Ishikawa (cell line): ENCODE data around the gene NCOA5.

Experiments used
- CEBPB ChIP-seq: IDR thresholded peaks from 2 replicates; pipeline ENCODE4 v1.6.1; 2012
- CREB1 ChIP-seq: IDR thresholded peaks from 2 replicates; pipeline ENCODE4 v1.6.1; 2012; ENCODE audit warnings: low read depth
- EGR1 ChIP-seq: IDR thresholded peaks from 2 replicates; pipeline ENCODE4 v1.6.1; 2012
- EP300 ChIP-seq: IDR thresholded peaks from 2 replicates; pipeline ENCODE4 v1.6.1; 2012; ENCODE audit warnings: borderline replicate concordance
- FOXM1 ChIP-seq: IDR thresholded peaks from 2 replicates; pipeline ENCODE4 v1.6.1; 2012; ENCODE audit warnings: low read depth, borderline replicate concordance
- NFIC ChIP-seq: IDR thresholded peaks from 2 replicates; pipeline ENCODE4 v1.6.1; 2012
- RAD21 ChIP-seq: IDR thresholded peaks from 2 replicates; pipeline ENCODE4 v1.6.1; 2012; ENCODE audit warnings: low read depth
- TAF1 ChIP-seq: IDR thresholded peaks from 2 replicates; pipeline ENCODE4 v1.6.1; 2012; ENCODE audit warnings: low read depth, mild to moderate bottlenecking
- TCF12 ChIP-seq: IDR thresholded peaks from 2 replicates; pipeline ENCODE4 v1.6.1; 2012; ENCODE audit warnings: low read depth
- TEAD4 ChIP-seq: IDR thresholded peaks from 2 replicates; pipeline ENCODE4 v1.6.1; 2012
- YY1 ChIP-seq: IDR thresholded peaks from 2 replicates; pipeline ENCODE4 v1.6.1; 2012; ENCODE audit warnings: low read depth
- ZBTB7A ChIP-seq: IDR thresholded peaks from 2 replicates; pipeline ENCODE4 v1.6.1; 2012; ENCODE audit warnings: low read depth
- TF ChIP-seq, protein P1 (sequence below): IDR thresholded peaks from 2 replicates; pipeline ENCODE4 v1.6.1; 2012
- TF ChIP-seq, protein P2 (sequence below): IDR thresholded peaks from 2 replicates; pipeline ENCODE4 v1.6.1; 2012; ENCODE audit warnings: low read depth, mild to moderate bottlenecking
- TF ChIP-seq, protein P3 (sequence below): IDR thresholded peaks from 2 replicates; pipeline ENCODE4 v1.6.1; 2012

The NCOA5 gene

DNA sequence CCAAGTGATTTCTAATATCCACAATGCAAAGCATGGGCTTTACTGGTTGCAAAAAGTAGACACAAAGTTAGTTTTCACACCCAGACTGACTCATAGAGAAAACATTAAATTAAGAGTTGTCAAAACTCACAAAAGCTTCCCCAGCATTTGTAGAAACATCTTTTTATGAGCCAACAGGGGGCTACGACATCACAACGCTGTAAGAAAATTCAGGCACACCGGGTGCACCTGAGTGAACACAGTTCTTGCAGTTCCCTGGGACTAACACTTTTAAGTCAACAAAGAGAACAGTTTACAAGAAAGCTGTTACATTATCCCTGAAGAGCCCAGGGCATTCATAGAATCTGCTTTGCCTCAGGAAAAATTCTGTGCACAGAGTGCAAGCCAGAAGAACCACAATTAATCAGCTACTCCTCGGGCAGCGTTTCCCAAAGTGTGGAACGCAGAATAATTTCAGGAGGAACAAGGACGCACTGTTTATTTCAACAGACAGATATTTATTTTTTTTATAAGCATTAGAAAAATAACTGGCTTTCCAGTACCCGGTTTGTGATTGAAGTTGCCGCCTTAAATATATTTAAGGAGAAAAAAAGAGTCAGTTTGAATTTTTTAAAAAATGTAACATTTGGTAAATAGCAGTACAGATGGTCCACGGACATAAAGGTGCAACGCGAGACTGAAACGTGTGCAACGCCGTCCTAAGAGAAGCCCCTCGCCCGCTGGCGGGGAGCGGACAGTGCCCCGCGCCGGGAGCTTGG is 1.2 kb downstream of the NCOA5 start:
- TF ChIP-seq TAF1 (no peak), ZBTB7A (0 out of 2 replicates have a peak, but pooled peaks have one; percentile 50)

DNA sequence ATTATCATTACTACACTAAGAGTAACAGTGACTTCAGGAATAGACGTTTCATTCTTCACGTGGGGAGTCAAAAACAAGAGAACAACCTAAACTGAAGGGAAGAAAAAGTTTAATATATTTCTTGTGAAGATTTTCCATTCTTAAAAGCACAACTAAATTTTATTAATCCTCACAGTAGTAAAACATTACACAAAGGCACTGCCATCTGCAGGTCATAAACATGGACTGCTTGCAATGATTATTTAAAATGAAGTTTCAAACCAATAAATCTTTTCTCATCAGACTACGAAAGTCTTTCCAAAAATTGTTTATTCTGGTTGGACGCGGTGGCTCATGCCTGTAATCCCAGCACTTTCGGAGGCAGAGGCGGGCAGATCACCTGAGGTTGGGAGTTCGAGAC is 2.6 kb downstream of the NCOA5 start:
- TF ChIP-seq, protein P1, sequence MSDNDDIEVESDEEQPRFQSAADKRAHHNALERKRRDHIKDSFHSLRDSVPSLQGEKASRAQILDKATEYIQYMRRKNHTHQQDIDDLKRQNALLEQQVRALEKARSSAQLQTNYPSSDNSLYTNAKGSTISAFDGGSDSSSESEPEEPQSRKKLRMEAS, result no peak
- no peak for TF ChIP-seq EP300
- no peak for TF ChIP-seq NFIC
- TF ChIP-seq, protein P2, sequence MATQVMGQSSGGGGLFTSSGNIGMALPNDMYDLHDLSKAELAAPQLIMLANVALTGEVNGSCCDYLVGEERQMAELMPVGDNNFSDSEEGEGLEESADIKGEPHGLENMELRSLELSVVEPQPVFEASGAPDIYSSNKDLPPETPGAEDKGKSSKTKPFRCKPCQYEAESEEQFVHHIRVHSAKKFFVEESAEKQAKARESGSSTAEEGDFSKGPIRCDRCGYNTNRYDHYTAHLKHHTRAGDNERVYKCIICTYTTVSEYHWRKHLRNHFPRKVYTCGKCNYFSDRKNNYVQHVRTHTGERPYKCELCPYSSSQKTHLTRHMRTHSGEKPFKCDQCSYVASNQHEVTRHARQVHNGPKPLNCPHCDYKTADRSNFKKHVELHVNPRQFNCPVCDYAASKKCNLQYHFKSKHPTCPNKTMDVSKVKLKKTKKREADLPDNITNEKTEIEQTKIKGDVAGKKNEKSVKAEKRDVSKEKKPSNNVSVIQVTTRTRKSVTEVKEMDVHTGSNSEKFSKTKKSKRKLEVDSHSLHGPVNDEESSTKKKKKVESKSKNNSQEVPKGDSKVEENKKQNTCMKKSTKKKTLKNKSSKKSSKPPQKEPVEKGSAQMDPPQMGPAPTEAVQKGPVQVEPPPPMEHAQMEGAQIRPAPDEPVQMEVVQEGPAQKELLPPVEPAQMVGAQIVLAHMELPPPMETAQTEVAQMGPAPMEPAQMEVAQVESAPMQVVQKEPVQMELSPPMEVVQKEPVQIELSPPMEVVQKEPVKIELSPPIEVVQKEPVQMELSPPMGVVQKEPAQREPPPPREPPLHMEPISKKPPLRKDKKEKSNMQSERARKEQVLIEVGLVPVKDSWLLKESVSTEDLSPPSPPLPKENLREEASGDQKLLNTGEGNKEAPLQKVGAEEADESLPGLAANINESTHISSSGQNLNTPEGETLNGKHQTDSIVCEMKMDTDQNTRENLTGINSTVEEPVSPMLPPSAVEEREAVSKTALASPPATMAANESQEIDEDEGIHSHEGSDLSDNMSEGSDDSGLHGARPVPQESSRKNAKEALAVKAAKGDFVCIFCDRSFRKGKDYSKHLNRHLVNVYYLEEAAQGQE, result no peak
- TF ChIP-seq CEBPB, result no peak
- TF ChIP-seq CREB1, result no peak
- TF ChIP-seq EGR1, result no peak
- TF ChIP-seq FOXM1, result no peak
- TF ChIP-seq RAD21, result no peak
- TF ChIP-seq TAF1, result no peak
- TF ChIP-seq TCF12, result no peak
- TF ChIP-seq, protein P3, sequence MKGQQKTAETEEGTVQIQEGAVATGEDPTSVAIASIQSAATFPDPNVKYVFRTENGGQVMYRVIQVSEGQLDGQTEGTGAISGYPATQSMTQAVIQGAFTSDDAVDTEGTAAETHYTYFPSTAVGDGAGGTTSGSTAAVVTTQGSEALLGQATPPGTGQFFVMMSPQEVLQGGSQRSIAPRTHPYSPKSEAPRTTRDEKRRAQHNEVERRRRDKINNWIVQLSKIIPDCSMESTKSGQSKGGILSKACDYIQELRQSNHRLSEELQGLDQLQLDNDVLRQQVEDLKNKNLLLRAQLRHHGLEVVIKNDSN, result no peak
- no peak for TF ChIP-seq TEAD4
- TF ChIP-seq ZBTB7A, result no peak
- TF ChIP-seq YY1, result no peak

DNA sequence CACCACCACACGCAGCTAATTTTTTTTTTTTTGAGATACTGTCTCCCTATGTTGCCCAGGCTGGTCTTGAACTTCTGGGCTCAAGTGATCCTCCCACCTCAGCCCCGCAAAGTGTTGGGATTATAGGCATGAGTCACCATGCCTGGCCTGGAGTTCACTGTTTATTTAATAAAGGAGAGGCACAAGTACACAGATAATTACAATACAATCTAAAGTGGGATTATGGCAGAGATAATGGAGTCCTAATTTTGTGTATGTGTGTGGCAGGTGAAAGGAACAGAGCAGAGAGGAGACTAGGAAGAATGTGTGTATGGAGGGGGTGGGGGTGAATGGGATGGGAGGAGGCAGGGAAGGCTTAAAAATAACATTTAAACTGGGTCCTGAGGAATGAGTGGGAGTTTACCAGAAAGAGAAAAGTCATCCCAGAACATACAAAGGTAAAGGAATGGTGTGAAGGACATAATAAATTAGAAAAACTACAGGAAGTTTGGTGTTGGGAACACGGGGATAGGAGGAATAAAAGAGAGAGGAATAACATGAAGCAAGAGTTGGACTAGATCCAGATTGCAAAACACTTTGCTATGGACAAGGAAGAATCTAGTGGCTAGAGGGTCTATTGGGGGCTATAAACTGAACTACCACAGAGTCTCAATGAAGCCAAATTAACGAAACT is 4.4 kb downstream of the NCOA5 start:
- peak; percentile 48; the same call in 1 of the 2 replicates for TF ChIP-seq CEBPB
- no peak for TF ChIP-seq FOXM1

DNA sequence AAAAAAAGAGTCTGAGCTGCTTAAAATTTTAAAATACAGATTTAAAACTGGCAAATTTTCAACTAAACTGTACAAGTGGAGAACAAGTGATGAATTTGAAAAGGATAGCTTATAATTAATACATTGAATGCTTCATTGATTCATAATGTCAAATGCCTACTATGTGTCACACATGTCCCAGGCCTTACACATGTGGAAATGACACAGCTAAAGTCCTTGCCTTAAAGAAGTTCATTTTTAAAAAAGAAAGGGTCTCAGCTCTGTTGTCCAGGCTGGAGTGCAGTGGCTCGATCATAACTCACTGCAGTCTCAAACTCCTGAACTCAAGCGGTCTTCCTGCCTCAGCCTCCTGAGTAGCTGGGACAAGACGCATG is 5.0 kb downstream of the NCOA5 start:
- no peak for TF ChIP-seq FOXM1
- TF ChIP-seq EP300, result no peak
- TF ChIP-seq, protein P3, result no peak
- TF ChIP-seq, protein P2, result no peak
- TF ChIP-seq, protein P1, result no peak
- no peak for TF ChIP-seq NFIC
- no peak for TF ChIP-seq CEBPB
- no peak for TF ChIP-seq TAF1
- no peak for TF ChIP-seq YY1
- TF ChIP-seq TEAD4, result no peak
- no peak for TF ChIP-seq CREB1
- no peak for TF ChIP-seq EGR1
- no peak for TF ChIP-seq TCF12
- no peak for TF ChIP-seq ZBTB7A

DNA sequence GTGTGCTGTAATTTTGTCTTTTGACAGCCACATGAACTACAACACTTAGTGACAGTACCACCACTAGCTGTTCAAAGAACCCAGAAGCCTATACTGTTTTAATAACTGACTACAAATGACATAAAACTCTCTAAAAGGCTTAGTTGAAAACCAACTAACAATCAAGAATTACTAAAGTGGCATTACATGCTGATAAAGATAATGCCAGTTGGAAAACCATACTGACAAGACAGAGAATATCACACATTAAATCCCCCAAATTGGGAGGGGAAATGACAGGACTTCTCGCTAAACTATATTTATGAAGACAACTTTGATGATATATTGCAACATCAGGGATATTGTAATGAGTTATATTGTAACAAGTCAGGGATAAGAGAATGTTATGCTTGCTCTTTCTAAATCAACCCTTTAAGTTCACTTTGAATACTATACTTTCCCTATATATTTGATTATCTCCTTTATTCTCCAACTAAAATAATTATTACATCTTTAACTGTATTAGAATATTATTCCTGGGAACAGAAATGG is 6.2 kb downstream of the NCOA5 start:
- TF ChIP-seq RAD21 (no peak), EGR1 (no peak), TAF1 (no peak), YY1 (no peak), NFIC (no peak), EP300 (no peak), FOXM1 (no peak), CEBPB (no peak), ZBTB7A (no peak), CREB1 (no peak), TCF12 (no peak), TEAD4 (no peak)
- TF ChIP-seq, protein P2, result no peak
- TF ChIP-seq, protein P3, result no peak
- TF ChIP-seq, protein P1, result no peak
